22Rv1 (cell line): ENCODE measurements around the gene GSG1L.

Experiments
- CTCF ChIP-seq: fragments of 450-650 bp; IDR thresholded peaks from 2 replicates; pipeline ENCODE4 v1.5.1; 2017; ENCODE audit warnings: mild to moderate bottlenecking
- ZFX ChIP-seq: fragments of 450-650 bp; IDR thresholded peaks from 2 replicates; pipeline ENCODE4 v1.6.1; 2017; ENCODE audit warnings: antibody characterized with exemption, borderline replicate concordance

- TF ChIP-seq CTCF (no peak), ZFX (no peak)
Measured at GRCh38 chr16:28093385-28093725, 29.8 kb upstream of the GSG1L start.
